ENCODE data around the gene CRMP1.

DNA sequence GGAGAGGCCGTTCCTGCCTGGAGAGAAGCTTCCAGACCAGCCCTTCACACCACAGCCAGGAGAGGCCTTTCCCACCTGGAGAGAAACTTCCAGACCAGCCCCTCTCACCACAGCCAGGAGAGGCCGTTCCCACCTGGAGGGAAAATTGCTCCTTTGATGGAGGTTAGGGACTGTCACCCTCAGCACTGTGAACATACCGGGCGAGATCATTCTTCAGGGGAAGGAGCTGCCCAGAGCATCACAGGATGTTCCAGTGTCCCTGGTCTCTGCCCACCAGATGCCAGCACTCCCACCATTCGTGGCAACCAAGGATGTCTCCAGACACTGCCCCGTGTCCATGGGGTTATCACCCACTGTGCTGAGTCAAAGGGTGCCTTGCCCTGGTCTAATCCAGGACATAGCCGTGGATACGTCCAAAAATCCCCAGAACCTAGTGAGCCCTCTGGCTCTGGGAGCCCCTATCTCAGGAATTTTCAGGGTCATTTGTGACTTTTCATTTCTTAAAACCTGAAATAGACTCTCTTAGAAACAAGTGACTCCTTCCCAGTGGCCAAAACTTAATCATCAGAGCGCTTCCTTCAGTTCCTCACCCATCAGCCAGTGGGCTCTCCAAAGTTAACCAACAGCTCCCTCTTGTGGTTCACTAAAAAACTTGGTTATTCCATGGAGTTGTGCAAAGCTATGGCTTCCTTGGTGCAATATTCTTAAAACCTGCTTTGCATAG is 80.2 kb downstream of the CRMP1 start:
- no peak for TF ChIP-seq EP300 (IDR thresholded peaks at IDR 0.05)
- TF ChIP-seq CTCF (IDR thresholded peaks at IDR 0.05), result peak; percentile 46 to 69 (median 58)
- no peak for TF ChIP-seq POLR2A (IDR thresholded peaks at IDR 0.05)
